ENCODE results near the gene ANKRD52.

DNA sequence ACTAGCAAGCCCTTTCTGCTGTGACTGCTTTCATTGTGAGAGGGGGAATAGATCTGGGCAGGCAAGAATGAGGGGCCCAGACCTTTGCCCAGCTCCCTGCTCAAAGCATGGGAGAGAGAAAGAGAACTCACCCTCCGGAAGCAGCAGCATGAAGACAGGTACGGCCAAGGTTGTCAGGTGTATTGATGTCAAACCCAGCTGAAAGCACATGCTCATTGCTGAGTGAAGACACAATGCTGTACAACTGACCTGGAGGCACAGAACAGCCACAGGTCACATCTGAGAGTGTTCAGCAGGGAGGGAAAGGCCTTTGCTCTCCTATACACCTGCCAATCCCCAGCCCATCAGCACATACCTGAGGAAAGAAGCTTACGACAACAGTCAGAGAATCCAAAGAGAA lies 5.5 kb downstream of the ANKRD52 start:
- TF ChIP-seq POLR2A (IDR thresholded peaks at IDR 0.05): no peak
- TF ChIP-seq, protein P1, sequence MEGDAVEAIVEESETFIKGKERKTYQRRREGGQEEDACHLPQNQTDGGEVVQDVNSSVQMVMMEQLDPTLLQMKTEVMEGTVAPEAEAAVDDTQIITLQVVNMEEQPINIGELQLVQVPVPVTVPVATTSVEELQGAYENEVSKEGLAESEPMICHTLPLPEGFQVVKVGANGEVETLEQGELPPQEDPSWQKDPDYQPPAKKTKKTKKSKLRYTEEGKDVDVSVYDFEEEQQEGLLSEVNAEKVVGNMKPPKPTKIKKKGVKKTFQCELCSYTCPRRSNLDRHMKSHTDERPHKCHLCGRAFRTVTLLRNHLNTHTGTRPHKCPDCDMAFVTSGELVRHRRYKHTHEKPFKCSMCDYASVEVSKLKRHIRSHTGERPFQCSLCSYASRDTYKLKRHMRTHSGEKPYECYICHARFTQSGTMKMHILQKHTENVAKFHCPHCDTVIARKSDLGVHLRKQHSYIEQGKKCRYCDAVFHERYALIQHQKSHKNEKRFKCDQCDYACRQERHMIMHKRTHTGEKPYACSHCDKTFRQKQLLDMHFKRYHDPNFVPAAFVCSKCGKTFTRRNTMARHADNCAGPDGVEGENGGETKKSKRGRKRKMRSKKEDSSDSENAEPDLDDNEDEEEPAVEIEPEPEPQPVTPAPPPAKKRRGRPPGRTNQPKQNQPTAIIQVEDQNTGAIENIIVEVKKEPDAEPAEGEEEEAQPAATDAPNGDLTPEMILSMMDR (IDR thresholded peaks at IDR 0.05): no peak
- no peak for TF ChIP-seq POLR2AphosphoS5 (IDR thresholded peaks at IDR 0.05)
